GM12865 (cell line): ENCODE data around the gene MXD3.
A peak's percentile ranks its signal among the peaks of the same experiment; 100 is the strongest.
"Not testable (repeated sequence)": the region's sequence is repeated elsewhere in the genome, so short reads cannot be mapped to it uniquely, and the experiment has no call there.

Experiments used
- DNase-seq: peaks from one replicate; pipeline ENCODE4 v3.0.0; 2010; ENCODE audit warnings: low read depth
- H3K4me3 ChIP-seq: 2 replicates; pipeline ENCODE4 v1.5.1; 2011; ENCODE audit warnings: mild to moderate bottlenecking, low read depth, low read length, control low read depth
- CTCF ChIP-seq: IDR thresholded peaks from 2 replicates; pipeline ENCODE4 v1.5.1; 2011; ENCODE audit warnings: low read length, control low read depth, low read depth, inconsistent platforms; ENCODE audit not compliant: insufficient read depth; ENCODE audit errors: missing control alignments

The MXD3 gene, protein sequence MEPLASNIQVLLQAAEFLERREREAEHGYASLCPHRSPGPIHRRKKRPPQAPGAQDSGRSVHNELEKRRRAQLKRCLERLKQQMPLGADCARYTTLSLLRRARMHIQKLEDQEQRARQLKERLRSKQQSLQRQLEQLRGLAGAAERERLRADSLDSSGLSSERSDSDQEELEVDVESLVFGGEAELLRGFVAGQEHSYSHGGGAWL

GRCh38 chr5:177311723-177312648 is at the start of gene MXD3:
Gene MXD3, minus strand, starts transcription at chr5:177311898. Its CDS starts 68 bp downstream, at chr5:177311830.
- peak within 1 kb of the TSS; percentile 76 for H3K4me3 ChIP-seq
- no peak for TF ChIP-seq CTCF
- peak; percentile 98 for DNase-seq

DNA sequence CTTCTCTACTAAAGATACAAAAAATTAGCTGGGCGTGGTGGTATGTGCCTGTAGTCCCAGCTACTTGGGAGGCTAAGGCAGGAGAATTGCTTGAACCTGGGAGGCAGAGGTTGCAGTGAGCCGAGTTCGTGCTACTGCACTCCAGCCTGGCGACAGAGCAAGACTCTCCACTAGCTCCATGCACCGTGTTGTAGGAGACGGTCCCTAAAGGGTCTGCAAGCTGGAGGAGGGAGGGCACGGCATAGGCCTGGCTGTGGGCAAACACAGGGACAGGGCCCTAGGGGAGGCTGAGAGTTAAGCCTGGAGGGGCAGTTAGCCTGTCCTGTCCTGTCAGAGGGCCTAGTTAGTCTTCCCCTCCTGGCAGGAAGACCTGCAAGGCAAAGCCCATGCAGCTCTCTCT is 49.0 kb upstream of the MXD3 start:
- not testable (repeated sequence) for H3K4me3 ChIP-seq, DNase-seq

DNA sequence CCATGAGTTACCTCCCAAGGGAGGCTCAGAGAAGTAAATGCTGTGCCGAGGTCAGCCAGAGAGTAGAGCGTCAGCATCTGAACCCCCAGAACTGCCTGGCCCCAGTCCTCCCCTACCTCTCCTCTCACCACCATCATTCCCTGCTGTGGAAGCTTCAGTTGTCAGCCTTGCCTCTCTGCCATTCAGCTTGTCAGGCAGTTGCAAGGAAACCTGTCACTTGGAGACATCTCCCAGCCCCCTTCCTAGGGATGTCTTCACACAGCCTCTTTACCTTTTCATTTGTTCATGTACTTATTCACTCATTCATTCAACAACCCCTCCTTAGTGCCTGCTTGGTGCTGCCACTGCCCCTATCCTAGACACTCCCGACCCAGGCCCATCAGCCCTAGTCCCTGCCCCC is 48.2 kb upstream of the MXD3 start:
- TF ChIP-seq CTCF = no peak
- DNase-seq = no peak
- no peak overlapping the region; the same call in 1 of the 2 replicates for H3K4me3 ChIP-seq

DNA sequence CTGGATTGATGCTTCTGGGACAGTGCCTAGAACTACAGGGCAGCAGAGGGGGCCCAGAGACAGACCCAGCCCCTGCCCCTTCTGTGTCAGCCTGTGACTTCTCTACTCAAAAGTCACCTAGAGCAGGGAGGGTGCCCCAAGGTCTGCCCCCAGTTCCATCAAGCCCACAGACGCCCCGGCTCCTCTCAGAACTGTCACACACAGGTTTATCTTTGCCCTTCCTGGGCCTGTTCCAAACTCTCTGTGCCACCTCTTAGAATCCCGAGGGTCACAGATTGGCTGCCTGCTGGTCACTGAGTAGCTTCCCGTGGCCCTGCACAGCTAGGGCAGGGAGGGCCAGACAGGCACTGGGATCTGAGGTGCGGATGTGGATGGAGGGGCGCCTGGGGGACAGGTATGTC is 47.8 kb upstream of the MXD3 start:
- no peak for DNase-seq
- no peak for TF ChIP-seq CTCF
- H3K4me3 ChIP-seq = peak overlapping the region; percentile 69

DNA sequence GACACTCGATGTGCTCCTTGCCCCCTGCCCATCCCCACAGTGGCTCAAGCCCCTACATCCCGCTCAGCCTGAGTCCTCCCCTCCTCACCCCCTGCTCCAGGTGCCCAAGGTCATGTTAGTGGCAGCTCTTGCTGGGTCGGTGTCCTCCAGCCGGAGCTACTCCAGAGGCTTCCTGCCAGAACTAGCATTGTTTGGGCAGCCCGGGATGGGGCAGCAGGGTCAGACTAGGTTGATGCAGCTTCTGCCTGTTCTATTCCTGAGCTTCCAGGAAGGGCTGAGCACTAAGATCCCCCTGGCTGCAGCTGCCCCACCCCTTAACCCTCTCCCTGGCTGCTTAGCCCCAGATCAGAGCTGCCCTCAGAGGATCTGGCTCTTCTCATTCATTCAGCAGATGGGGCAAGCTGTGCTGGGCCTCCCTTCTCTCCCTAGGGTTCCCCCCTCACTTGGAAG is 46.7 kb upstream of the MXD3 start:
- no peak for DNase-seq
- no peak for TF ChIP-seq CTCF
- peak overlapping the region; percentile 69 for H3K4me3 ChIP-seq

DNA sequence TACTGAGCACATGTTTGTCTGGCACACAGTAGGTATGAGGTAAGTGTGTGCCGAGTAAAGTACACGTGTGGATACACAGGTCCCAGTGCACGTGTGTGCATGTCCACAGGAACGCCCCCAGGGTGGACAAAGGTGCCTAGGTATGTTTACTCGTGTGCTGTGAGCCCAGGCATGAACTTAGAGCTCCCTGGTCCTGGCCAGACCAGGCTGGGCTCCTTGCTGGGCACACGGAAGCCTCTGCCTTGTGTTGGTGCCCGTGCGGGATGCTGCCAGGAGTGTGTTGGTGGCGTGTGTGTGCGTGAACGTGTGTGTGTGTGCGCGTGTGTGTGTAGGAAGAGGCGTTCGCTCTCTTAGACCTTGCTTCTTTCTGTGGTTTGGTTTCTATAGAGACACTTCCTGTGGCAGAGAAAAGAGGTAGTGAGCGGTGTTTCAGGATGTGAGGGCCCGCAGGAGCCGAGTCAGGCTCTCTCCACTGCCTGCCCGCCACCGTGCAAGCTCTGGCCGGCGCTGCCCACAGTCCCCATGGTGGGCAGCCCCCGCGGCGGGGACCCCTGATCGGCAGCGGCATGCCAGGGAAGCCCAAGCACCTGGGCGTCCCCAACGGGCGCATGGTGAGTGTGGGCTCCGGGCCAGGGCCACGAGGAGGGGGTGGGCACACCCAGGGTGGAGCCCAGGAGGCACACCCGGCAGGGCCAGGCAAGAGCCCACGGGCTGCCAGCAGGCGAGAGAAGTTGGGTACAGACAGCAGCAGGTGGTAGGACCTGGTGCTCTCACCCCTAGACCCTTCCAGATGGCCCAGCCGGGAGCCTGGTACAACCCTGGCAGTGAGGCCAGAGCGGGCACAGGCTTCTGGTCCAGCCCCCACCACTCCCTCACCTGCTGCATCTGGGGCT is 46.0 kb upstream of the MXD3 start, which contains the start of gene RGS14:
RGS14 (plus strand) TSS at position 466 of the 893 bp plus-strand sequence; CDS start at position 567, 101 bp downstream.
- DNase-seq = peak; percentile 95
- peak within 1 kb of the TSS; percentile 69 for H3K4me3 ChIP-seq
- TF ChIP-seq CTCF = no peak

DNA sequence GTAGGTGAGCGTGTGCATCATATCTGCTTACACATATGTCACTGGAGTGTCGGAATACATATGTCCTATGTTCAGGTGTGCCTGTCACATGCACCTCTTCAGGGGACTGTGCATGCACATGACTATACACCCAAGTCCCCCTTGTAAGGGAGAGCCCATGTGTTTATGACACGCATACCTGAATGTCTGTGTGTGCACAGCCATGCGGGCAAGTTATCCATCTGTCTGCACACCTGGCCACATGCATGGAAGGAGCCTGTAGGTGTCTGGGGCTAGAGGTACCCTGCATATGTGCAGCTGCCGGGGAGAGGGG is 45.4 kb upstream of the MXD3 start:
- DNase-seq = no peak
- TF ChIP-seq CTCF = no peak
- H3K4me3 ChIP-seq = no peak overlapping the region
